Fibroblast of skin of right biceps (primary cell): ENCODE measurements around the gene FOXD4L5.
"Not testable (repeated sequence)": the region's sequence is repeated elsewhere in the genome, so short reads cannot be mapped to it uniquely, and the experiment has no call there.

Experiments
- DNase-seq: peaks from one replicate; pipeline ENCODE4 v3.0.0-alpha.2; 2013

Gene FOXD4L5

GRCh38 chr9:65285109-65285508 is at the start of gene FOXD4L5:
TSS of gene FOXD4L5 (minus strand) at chr9:65285209. CDS start at chr9:65284377, 832 bp downstream.
- not testable (repeated sequence) for DNase-seq

- not testable (repeated sequence) for DNase-seq
These were observed 1.1 kb downstream of the FOXD4L5 start for GRCh38 chr9:65283943-65284342.

- DNase-seq, result not testable (repeated sequence)
These were observed 2.0 kb downstream of the FOXD4L5 start for GRCh38 chr9:65282976-65283375.
